HG02759 (cell line): ENCODE data around the gene HTRA2.

ENCODE experiments used
- ATAC-seq: cut with Tn5 transposase; IDR thresholded peaks from one replicate; pipeline ENCODE4 v1.9.1; 2021; ENCODE audit warnings: mild to moderate bottlenecking, moderate library complexity; ENCODE audit not compliant: unreplicated experiment

Gene HTRA2

DNA sequence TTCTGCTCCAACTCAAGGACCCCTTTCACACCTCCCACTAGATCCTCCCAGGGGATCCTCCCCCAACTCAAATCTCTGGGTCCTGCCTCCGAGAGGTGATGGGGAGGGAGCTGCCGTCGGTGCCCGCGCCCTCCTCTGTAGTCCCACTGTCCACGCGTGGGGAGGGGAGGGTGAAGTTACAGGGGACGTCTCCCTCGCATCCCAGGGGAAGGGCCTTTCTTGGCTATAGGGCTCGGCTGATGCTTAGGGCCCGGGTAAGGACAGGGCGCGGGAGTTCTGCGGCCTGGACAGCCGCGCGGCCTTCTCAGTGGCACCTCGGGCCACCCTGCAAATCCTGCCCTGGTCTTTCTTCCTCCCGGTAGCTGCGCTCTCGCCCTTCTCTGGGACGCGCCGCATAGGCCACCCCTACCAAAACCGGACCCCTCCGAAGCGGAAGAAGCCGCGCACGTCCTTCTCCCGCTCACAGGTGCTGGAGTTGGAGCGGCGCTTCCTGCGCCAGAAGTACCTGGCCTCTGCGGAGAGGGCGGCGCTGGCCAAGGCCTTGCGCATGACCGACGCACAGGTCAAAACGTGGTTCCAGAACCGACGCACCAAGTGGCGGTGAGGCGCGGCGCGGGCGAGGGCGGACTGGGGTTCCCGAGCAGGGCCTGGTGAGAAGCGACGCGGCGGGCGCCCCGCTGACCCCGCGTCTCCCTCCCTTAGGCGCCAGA, 14.3 kb upstream of the HTRA2 start:
- peak; percentile 23 for ATAC-seq

DNA sequence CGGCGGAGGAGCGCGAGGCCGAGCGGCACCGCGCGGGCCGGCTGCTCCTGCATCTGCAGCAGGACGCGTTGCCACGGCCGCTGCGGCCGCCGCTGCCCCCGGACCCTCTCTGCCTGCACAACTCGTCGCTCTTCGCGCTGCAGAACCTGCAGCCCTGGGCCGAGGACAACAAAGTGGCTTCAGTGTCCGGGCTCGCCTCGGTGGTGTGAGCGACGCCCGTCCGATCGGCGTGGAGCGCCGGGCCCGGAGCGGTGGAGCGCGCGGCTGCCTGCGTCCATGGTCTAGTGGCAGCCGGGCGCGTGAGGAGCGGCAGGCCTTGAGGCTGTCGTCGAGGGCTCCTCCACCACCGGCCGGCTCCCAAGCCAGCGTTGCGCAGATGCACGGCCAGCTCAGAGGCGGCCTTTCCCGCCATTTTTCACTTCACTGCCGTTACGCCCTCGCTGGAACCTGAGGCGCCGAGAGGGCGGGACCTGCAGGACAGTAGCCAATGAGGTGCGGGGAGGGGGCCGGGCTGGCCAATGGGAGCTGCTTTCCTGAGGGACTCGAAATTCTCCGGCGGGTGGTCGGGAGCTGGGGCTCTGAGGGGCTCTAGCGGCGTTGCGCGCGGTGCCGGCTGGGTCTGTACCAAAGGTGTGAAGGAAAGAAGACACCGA, 13.6 kb upstream of the HTRA2 start:
- peak; percentile 74 for ATAC-seq

DNA sequence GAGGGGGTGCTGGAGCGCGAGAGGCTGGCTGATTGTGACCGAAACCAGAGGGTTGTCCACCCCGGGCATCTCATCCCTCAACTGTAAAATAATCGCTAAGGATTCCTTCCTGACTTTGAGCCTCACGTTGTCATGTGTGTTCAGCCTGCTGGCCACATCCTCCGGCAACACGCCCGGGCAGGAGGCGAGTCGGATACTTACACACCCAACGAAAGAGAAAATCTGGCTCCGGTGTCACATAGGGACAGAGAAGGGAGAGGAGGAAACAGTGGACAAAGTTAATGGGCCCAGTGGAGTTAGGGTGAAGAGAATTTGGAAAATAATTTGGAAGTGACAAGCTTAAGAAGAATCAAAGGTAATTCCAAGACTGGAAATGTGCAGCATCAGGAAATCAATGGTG, 13.1 kb upstream of the HTRA2 start:
- no peak for ATAC-seq

DNA sequence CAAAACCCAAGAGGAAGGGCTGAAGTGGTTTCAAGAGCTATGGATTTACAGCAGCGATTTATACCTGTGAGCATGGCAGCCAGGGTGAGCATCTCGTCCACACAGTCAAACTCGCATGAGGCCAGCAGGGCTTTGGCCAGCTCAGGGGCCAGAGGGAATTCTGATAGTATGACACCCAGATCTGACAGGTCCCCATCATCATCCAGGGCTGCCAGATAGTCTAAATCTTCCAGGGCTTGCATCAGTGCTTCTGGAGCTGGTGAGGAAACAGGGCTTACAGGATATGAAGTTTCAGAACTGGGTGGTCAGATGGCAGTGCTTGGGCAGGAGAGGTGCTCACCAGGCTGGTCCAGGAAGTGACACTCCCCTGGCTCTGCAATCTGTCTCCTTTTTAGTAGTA, 7.2 kb upstream of the HTRA2 start:
- no peak for ATAC-seq

DNA sequence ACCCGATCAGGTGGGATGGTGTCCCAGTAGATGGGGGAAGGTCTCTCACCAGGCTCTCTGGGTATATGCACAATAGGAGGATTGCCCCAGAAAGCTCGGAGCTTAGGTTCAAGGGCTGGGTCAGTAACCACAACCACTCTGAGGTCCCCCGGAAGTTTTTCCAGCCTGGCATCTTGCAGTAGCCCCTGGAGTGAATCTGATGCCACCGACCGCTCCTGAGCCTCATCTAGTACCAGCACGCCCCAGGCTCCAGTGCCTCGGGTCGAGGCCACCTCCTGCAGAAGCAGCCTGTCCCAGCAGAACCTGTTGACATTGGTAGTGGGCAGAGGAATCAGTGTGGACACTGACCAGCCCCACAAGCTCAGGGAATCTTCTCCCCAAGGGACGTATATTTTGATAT, 5.7 kb upstream of the HTRA2 start:
- no peak for ATAC-seq

DNA sequence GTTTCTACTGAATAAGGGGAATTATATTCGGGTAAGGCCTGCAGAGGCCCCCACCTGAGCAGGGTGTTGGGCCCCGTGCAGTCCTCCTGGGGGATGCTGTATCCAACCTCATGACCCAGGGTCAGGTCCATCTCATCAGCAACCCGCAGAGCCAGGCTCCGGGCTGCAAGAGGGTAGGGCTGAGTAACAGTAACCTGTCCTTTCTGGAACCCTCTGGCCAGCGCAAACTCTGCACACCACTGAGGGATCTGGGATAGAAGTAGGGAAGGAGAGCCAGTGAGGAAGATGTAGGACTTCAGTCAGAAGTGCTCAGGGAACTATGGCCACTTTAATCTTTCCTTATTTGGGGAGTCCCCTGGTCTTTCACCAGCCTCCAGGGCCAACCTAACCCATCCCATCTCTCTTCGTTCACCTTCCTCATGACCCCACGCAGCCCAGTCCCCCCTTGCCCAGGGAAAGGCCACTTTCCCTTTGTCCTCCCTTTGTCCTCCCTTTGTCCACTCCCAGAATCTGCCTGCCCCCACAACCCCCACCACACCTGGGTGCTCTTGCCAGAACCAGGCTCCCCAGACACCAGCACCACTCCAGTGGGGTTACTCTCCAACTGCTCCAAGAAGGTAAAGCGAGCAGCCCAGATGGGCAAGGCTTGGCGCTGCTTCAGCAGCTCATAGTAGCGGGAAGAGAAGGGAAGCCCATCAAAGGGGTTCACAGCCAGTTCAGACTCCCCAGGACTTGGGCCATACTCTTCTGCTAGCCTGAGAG, 4.6 kb upstream of the HTRA2 start:
- ATAC-seq = no peak

DNA sequence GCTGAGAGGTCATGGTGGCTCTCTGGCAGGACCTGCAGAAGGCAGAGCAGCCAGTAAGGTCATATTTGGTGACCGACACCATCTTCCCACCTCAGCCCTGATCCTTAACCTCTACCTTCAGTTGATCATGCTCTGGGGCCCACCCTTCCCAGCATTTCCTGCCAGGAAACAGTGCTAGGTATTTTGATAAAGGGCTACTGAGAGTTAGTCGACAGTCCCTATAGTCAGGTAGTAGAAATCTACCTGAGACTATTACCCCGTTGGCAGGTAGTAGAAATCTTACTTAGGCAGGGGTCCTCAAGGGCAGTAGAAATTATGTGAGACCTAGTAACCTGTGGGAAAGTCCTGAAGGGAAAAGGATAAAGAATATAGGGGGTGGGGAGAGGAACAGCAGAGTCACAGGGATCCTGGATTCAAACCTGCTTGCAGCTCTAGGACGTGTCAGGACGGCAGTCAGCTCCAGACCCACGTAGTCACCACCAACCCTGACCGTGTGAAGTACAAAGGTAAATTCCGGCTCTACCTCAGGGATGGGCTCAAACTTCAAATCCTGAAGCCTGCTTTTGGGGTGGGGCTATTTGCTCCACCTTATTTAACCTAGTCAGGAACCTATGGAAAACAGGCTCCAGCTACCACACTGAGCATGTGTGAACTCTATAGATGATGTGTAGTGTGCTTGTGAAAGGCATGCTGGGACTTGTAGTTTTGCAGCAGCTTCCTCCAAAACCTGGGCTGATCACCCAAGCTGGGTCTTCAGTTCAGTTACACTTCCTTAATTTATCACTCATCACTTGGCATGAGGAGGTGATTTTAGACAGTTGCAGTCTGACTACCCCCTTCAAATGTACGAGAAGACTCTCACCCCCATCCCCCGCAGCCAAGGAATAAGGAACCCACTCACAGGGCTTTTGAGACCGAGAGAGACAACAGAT, 3.8 kb upstream of the HTRA2 start, which contains the start of gene DQX1:
Gene DQX1 (minus strand): TSS at position 515 of the 932 bp plus-strand sequence. CDS start 502 bp downstream, at position 13.
- ATAC-seq = no peak

DNA sequence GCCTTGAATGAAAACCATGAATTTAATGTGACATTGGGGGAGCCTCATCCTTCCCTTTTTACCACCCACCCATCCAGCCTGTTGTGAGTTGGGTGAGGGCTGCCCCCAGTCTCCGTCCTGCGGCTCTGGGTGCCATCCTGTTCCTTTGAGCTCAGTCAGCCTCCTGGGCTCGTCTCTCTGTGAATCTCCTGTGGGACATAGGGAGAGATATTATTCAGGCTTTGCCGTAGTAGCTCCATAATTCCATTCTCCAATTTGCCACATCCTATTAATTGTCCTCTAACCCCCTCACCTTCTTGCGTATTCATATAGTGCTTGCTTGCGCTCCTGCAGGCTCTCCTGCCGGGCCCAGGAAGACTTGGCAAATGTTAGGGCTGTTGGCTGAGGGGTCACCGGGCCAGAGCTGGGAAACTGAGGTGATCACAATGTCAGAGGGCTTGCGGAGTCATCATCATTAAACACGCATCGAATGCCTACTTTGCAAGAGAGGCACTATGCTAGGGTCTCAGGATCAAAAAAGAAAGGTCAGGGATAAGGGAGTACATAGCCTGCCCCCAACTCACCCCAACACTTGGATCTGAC, 3.0 kb upstream of the HTRA2 start:
- no peak for ATAC-seq

DNA sequence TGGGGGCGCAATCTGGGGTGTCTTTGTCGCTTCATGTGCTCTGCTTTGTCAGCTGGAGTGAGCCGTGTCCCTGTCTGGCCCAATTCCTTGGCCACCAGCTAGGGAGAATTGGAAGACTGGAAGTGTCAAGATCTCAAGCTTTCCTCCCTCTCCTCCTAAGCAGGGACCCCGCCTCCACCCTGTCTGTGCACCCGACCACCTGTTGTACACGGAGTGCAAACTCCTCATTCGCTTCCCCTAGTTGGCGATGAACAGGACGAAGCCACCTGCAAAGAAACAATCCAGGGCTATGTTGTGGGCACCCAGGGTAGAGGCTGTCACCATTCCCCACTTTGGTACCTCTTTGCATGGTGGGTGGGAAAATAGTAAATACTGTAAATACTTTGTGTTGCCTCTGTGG, 2.0 kb upstream of the HTRA2 start:
- ATAC-seq = no peak

DNA sequence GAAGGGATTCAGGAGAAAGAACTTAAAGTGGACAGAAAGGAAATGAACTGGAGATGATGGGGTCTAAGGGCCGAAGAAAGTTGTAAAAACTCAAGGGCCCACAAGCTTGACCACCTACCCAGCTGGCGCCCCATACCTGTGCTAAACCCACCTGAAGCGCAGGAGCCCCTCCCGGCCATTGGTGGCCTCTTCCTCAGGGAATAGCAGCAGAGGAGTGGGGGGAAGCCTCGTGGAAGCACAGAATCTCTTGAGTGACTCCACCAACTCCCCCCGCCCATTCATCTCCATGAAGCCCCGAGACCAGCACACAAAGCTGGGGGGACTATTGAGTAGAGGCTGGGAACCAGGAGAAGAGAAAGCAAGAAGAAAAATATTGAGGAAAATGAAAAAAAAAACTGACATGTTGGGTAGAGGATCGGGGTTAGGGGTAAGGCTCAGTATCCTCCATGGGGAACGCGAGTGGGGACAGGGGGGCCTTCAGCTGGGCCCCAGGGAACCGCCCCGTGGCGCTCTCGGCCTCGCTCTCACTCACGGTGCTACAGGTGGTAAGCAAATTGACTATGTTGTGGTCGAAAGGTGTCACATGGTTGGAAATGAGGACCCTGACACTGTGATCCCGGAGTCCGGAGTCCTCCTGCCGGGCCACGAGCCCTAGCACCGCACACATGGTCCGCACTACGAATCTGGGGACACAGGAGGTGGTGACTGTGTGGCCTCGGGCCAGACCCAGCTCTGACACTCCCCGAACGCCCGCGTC, 955 bp upstream of the HTRA2 start:
- peak; percentile 13 for ATAC-seq

DNA sequence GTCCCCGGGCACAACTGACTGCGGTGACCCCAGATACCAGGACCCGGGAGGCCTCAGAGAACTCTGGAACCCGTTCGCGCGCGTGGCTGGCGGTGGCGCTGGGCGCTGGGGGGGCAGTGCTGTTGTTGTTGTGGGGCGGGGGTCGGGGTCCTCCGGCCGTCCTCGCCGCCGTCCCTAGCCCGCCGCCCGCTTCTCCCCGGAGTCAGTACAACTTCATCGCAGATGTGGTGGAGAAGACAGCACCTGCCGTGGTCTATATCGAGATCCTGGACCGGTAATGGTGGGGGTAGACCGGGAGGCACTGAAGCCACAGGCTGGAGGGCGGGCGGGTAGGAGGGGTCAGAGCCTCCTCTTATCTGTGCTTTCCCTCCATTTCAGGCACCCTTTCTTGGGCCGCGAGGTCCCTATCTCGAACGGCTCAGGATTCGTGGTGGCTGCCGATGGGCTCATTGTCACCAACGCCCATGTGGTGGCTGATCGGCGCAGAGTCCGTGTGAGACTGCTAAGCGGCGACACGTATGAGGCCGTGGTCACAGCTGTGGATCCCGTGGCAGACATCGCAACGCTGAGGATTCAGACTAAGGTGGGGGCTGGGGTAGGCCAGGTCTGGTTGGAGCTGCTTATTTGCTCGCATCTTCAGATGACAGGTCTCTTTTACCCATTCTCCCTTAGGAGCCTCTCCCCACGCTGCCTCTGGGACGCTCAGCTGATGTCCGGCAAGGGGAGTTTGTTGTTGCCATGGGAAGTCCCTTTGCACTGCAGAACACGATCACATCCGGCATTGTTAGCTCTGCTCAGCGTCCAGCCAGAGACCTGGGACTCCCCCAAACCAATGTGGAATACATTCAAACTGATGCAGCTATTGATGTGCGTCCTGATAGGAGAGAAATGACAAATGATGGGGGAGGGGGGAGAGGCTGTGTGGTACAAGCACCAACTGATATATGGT, 780 bp downstream of the HTRA2 start:
- peak; percentile 27 for ATAC-seq

DNA sequence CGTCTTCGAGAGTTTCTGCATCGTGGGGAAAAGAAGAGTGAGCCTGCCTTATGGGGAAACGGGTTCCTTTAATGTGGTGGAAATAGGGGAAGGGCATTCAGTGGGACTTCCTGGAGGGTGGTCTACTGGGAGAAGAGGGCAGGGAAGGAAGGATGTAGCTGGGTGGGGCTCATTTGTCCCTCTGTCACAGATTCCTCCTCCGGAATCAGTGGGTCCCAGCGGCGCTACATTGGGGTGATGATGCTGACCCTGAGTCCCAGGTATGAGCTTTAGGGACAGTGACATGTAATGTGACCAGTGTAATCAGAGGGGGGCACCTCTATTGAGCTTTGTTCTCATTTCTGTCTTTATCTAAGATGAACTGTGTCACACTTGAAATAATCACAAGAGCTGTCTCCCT, 1.9 kb downstream of the HTRA2 start:
- ATAC-seq = no peak

DNA sequence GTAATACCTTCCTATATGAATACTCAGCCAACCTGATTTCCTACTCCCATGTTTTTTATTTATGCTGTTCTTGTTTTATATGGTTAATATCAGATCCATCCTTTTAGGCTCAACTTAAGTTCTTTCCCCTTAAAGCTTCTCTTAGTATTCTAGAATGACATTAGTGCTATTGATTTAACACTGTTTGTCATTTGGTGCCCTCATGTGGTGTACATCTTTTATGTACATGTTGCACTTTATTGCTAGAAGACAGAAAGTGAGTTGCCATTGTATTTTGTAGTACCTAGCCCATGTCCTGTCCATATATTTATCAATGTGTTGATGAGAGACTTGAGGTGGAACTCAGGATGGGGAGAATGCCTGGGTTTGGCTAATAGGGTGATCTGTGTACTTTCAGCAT, 2.5 kb downstream of the HTRA2 start:
- ATAC-seq = no peak

DNA sequence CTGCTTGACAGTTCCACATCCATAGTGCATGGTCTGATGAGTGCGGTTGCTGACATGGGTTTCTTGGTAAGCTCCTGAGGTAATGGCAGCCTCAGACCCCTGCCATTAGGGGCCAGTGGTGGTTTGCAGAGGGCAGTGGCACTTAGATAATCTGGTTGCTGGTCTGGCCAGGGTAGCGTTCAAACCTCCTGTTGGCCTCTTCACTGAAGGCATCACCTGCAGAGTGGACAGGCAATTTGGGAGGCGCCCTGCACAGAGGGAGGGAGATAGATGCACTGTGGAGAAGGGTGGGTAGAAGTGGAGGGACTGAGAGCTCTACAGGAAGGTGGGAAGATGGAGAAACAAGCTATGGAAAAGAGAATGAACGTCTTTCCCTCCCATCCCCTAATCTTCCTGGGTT, 3.7 kb downstream of the HTRA2 start:
- ATAC-seq = no peak

DNA sequence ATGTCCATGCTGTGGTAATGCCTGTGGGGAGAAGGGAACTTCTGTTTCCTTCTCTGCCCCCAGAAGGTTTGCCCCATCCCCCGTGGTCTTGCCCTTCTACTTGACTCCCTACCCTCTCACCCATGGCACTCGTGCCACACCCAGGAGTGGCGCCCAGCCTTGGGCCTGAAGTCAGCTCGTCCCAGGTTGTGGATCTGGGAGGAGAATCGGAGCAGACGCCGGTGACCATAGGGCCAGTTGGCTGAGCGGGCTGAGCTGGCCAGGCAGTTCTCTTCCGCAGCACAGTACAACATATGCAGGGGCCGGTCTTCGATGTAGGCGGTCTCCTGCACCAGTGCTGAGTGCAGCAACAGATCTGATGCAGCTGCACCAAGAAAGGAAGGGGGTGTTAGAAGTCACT, 4.7 kb downstream of the HTRA2 start:
- ATAC-seq = no peak

DNA sequence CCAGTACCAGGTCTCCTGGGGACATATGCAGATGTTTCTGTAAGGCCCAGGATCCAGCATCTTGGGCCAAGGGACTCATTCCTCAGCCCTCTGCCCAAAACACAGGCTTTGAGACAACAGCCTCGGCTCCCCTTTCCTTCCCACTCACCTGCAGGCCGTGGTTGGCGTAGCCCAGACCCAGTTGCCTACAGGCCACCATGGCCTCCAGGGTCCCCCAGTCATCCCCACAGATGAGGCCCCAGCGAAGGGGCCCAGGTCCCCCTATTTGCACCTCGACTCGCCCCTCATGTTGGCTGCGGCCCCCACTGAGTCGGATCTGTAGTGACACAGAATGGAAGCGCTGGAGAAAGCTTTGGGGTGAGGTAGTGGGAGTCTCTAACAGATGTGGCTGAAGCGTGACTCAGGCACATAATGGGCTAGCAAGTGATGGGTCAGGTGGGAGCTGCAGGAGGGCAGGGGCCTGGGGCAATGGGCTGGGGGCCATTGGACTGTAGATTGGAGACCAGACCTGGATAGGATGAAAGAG, 5.8 kb downstream of the HTRA2 start:
- ATAC-seq = no peak

DNA sequence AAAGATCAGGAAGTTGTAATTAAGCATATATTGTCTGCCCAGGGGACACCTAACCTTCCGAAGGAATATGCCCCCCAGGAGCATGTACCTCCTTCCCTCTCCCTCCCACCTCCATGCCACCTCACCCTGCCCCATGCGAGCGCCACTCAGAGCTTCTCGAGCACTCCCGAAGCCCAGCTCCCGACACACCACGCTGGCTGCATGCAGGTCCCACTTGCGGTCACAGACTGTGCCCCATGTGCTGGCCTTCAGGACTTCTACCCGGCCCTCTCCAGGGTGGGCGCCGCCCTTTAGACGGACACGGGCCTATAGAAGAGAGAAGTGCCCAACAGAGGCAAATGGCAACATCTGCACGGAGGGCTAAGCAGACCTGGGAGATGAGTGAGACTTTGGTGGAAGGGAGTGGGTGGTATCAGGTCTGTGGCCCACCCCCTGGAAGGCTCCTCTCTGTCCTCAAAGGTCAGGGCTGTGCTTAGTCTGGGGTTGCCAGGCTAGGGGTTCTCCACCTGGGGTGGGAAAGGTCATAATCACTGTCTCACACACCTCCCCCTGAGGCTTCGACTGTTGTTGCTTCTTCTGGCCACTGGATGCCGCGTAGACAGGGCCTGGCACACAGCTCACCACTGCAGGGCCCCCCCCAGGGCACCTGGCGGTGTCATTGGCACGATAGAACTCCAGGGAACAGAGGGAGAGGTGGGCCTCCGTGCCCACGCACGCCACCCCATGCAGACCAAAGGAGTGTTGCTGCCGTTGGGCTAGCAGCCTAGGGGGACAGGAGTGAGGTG, 6.6 kb downstream of the HTRA2 start:
- no peak for ATAC-seq

DNA sequence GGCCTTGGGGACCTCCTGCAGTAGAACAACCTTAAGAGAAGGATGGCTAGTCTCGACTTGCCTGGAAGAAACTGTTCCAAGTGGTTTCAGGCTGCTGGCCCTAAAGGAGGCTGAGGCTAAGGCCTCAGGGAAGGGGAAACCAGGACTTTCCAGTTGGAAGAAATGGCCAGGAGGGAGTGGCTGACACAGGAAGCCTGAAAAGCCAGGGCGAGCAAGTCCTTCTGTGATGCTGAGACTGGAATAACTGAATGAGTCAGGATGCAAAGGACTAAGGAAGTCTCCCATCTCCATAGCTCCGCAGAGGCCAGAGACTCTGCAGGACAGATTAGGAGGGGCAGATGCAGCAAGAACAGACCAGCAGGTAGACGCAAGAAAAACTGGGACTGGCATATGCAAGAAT, 7.4 kb downstream of the HTRA2 start:
- no peak for ATAC-seq
